Left kidney (tissue), 8 donors: ENCODE data around the gene PIGR. TPM values are rescaled to one million over a fixed set of nuclear protein-coding genes. Genes with fewer than 3 reads are reported as not detected.

ENCODE experiments used
- DNase-seq: peaks from one replicate; pipeline ENCODE4 v3.0.0-alpha.2; 2013
- long read RNA-seq, 8 donors: transcript quantifications; one replicate each; lab custom pipeline, GENCODE V29; 2026
- polyA plus RNA-seq: library from polyadenylated mRNA; unstranded; fragments of 120-200 nt; gene quantifications from one replicate; pipeline ENCODE4 v1.2.1, GENCODE V29; 2013; ENCODE audit not compliant: insufficient read length

Gene PIGR
- 1.6 TPM for polyA plus RNA-seq
- long read RNA-seq, donor 1, result 0 reads
- long read RNA-seq, donor 2, result 0 reads
- long read RNA-seq, donor 3, result 0 reads
- long read RNA-seq, donor 4, result 0 reads
- long read RNA-seq, donor 5, result 0 reads
- long read RNA-seq, donor 6, result 0 reads
- long read RNA-seq, donor 7, result 0 reads
- long read RNA-seq, donor 8, full-length matches to known transcripts, result 1 of 1 reads
- long read RNA-seq, donor 8, partial matches to known transcripts, result 0 of 1 reads
- long read RNA-seq, donor 8, other reads (novel, unspliced or antisense), result 0 of 1 reads

- DNase-seq, result no peak
Measured at GRCh38 chr1:206946261-206946660, at the start of gene PIGR. TSS of gene PIGR (minus strand) at chr1:206946466. CDS start at chr1:206940531, 5,935 bp downstream.

- peak; percentile 46 for DNase-seq
Measured at GRCh38 chr1:206992790-206993189, 46.5 kb upstream of the PIGR start.

- no peak for DNase-seq
Measured at GRCh38 chr1:206987873-206988272, 41.6 kb upstream of the PIGR start.

- no peak for DNase-seq
Measured at GRCh38 chr1:206986885-206987284, 40.6 kb upstream of the PIGR start.

- DNase-seq, result no peak
Measured at GRCh38 chr1:206986402-206986801, 40.1 kb upstream of the PIGR start.

GRCh38 chr1:206985162-206985749, 39.0 kb upstream of the PIGR start:
- DNase-seq, result no peak

- DNase-seq, result peak; percentile 52
Measured at GRCh38 chr1:206982216-206982615, 36.0 kb upstream of the PIGR start.

- DNase-seq, result no peak
Measured at GRCh38 chr1:206979379-206980043, 33.2 kb upstream of the PIGR start.

GRCh38 chr1:206978259-206978658, 32.0 kb upstream of the PIGR start:
- no peak for DNase-seq

- DNase-seq, result no peak
Measured at GRCh38 chr1:206975306-206975705, 29.0 kb upstream of the PIGR start.

GRCh38 chr1:206974140-206974539, 27.9 kb upstream of the PIGR start:
- no peak for DNase-seq

- no peak for DNase-seq
Measured at GRCh38 chr1:206972728-206973127, 26.5 kb upstream of the PIGR start.

GRCh38 chr1:206971029-206971655, 24.9 kb upstream of the PIGR start:
- DNase-seq, result no peak

GRCh38 chr1:206970446-206970845, 24.2 kb upstream of the PIGR start, which contains the start of gene FCAMR:
TSS of gene FCAMR (minus strand) at chr1:206970460. CDS start at chr1:206970125, 335 bp downstream.
- no peak for DNase-seq

- no peak for DNase-seq
Measured at GRCh38 chr1:206969090-206969489, 22.8 kb upstream of the PIGR start.

GRCh38 chr1:206967096-206967849, 21.0 kb upstream of the PIGR start:
- no peak for DNase-seq

GRCh38 chr1:206965781-206966180, 19.5 kb upstream of the PIGR start:
- DNase-seq, result no peak

GRCh38 chr1:206963740-206964139, 17.5 kb upstream of the PIGR start:
- DNase-seq, result no peak

- no peak for DNase-seq
Measured at GRCh38 chr1:206963119-206963712, 16.9 kb upstream of the PIGR start.

- no peak for DNase-seq
Measured at GRCh38 chr1:206962272-206962671, 16.0 kb upstream of the PIGR start.

GRCh38 chr1:206961668-206962067, 15.4 kb upstream of the PIGR start:
- DNase-seq, result no peak
